Upper lobe of left lung (tissue), 4 donors: ENCODE data around the gene ZDHHC5.

Experiments
- EP300 ChIP-seq, 4 donors: sonication (generic); formaldehyde crosslinking; IDR thresholded peaks; one replicate each; pipeline ENCODE4 v1.5.1; 2017; ENCODE audit warnings: antibody characterized with exemption in 4 of 4, control low read depth in 2 of 4
- TF ChIP-seq, protein P1 (sequence below), 6 experiments: fragments of 450-650 bp in 4 of 6; fragments of 200-600 bp in 2 of 6; sonication (generic) in 2 of 6; IDR thresholded peaks; one replicate each; pipeline ENCODE4 v1.5.1; 2016 to 2019; ENCODE audit warnings: antibody characterized with exemption in 6 of 6

GRCh38 chr11:57735619-57736298, 67.8 kb downstream of the ZDHHC5 start:
- TF ChIP-seq, protein P1, sequence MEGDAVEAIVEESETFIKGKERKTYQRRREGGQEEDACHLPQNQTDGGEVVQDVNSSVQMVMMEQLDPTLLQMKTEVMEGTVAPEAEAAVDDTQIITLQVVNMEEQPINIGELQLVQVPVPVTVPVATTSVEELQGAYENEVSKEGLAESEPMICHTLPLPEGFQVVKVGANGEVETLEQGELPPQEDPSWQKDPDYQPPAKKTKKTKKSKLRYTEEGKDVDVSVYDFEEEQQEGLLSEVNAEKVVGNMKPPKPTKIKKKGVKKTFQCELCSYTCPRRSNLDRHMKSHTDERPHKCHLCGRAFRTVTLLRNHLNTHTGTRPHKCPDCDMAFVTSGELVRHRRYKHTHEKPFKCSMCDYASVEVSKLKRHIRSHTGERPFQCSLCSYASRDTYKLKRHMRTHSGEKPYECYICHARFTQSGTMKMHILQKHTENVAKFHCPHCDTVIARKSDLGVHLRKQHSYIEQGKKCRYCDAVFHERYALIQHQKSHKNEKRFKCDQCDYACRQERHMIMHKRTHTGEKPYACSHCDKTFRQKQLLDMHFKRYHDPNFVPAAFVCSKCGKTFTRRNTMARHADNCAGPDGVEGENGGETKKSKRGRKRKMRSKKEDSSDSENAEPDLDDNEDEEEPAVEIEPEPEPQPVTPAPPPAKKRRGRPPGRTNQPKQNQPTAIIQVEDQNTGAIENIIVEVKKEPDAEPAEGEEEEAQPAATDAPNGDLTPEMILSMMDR (IDR thresholded peaks at IDR 0.05): no peak
- no peak for TF ChIP-seq EP300 (IDR thresholded peaks at IDR 0.05)
